ENCODE measurements around the gene KCTD16. TPM values are rescaled to one million over a fixed set of nuclear protein-coding genes. Genes with fewer than 3 reads are reported as not detected.

Gene KCTD16
- total RNA-seq, 1 experiment from 2014 or later = 0.29 TPM

DNA sequence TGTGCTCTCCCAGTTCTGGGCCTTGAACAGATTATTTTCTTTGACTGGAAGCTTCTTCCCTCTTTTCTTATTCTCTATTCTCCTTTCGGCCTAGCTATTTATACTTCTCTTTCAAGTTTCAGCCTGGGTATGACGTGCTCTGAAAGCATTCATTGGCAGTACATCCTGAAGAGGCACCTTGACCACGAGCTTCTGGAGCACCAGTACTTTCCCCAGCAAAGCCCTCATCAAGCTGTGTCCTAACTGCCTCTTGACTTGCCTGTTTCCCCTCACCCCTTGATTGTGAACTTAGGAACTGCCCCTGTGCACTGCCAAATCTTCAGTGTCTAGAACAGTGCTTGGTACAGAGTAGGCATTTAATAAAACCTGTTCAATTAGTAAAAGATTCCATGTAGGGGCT, 154.9 kb downstream of the KCTD16 start:
- Histone ChIP-seq H3K4me3 (ENCODE audit: low read depth, low read length) (no peak overlapping the region), H3K36me3 (ENCODE audit: control insufficient read depth, insufficient read depth, low read length) (no peaks in the 10 kb centered on the region), H3K9me3 (no peaks in the 10 kb centered on the region), H3K4me1 (no peaks in the 10 kb centered on the region), H3K27me3 (replicated peaks; ENCODE audit: control insufficient read depth, insufficient read depth, low read length) (no peaks in the 10 kb centered on the region)
- no TSS peak for BruUV-seq (replicated peaks)
- H3K4me1 Mint-ChIP-seq (ENCODE audit: low read depth, unreplicated experiment) = no peaks in the 10 kb centered on the region
- H3K27ac Mint-ChIP-seq (ENCODE audit: unreplicated experiment) = no peak overlapping the region
- H3K4me3 Mint-ChIP-seq (ENCODE audit: unreplicated experiment) = no peak overlapping the region
- intact Hi-C loops (cut with micrococcal nuclease; ENCODE audit: unreplicated experiment) = no loop called here
- ChIA-PET CTCF (no interaction called here), POLR2A (no interaction called here)
- DNase-seq = no peak
- no peaks in the 10 kb centered on the region for H3K27me3 Mint-ChIP-seq (ENCODE audit: insufficient read depth, unreplicated experiment)
- TF ChIP-seq, protein P1, sequence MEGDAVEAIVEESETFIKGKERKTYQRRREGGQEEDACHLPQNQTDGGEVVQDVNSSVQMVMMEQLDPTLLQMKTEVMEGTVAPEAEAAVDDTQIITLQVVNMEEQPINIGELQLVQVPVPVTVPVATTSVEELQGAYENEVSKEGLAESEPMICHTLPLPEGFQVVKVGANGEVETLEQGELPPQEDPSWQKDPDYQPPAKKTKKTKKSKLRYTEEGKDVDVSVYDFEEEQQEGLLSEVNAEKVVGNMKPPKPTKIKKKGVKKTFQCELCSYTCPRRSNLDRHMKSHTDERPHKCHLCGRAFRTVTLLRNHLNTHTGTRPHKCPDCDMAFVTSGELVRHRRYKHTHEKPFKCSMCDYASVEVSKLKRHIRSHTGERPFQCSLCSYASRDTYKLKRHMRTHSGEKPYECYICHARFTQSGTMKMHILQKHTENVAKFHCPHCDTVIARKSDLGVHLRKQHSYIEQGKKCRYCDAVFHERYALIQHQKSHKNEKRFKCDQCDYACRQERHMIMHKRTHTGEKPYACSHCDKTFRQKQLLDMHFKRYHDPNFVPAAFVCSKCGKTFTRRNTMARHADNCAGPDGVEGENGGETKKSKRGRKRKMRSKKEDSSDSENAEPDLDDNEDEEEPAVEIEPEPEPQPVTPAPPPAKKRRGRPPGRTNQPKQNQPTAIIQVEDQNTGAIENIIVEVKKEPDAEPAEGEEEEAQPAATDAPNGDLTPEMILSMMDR (IDR thresholded peaks at IDR 0.05; ENCODE audit: insufficient read depth in 1 of 2, low read depth in 1 of 2, low read length in 1 of 2, severe bottlenecking in 1 of 2, unreplicated experiment in 1 of 2) = no peak
- H3K9me3 Mint-ChIP-seq (ENCODE audit: unreplicated experiment) = no peaks in the 10 kb centered on the region
- no peaks in the 10 kb centered on the region for H3K36me3 Mint-ChIP-seq (ENCODE audit: insufficient read depth, unreplicated experiment)

DNA sequence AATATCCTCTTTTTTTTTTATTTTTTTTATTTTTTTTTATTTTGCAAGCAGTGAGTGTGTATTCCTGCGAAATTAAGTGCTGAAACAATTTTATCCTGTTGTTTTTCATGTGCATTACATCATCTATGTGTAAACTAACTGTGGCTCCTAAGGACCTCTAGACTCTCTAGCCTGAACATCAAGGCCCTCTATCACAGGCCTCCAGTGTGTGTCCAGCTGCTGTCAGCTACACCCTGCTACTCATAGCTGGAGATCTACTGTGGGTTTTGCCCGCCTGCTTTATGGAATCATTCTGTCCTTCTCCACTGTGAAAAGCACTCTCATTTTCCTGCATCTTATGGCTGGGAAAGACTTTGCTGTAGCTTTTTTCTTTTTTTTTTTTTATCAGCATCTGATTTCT, 157.8 kb downstream of the KCTD16 start:
- H3K4me3 ChIP-seq (ENCODE audit: low read depth, low read length) = no peak overlapping the region
- intact Hi-C loops (cut with micrococcal nuclease; ENCODE audit: unreplicated experiment) = no loop called here
- H3K9me3 Mint-ChIP-seq (ENCODE audit: unreplicated experiment) = no peaks in the 10 kb centered on the region
- H3K36me3 Mint-ChIP-seq (ENCODE audit: insufficient read depth, unreplicated experiment) = no peaks in the 10 kb centered on the region
- no peaks in the 10 kb centered on the region for H3K27me3 ChIP-seq (replicated peaks; ENCODE audit: control insufficient read depth, insufficient read depth, low read length)
- CTCF ChIA-PET = no interaction called here
- no peaks in the 10 kb centered on the region for H3K36me3 ChIP-seq (ENCODE audit: control insufficient read depth, insufficient read depth, low read length)
- H3K4me1 Mint-ChIP-seq (ENCODE audit: low read depth, unreplicated experiment) = no peaks in the 10 kb centered on the region
- no peak overlapping the region for H3K27ac Mint-ChIP-seq (ENCODE audit: unreplicated experiment)
- DNase-seq = no peak
- POLR2A ChIA-PET = no interaction called here
- no peaks in the 10 kb centered on the region for H3K9me3 ChIP-seq
- no peaks in the 10 kb centered on the region for H3K4me1 ChIP-seq
- no peak overlapping the region for H3K4me3 Mint-ChIP-seq (ENCODE audit: unreplicated experiment)
- TF ChIP-seq, protein P1 (IDR thresholded peaks at IDR 0.05; ENCODE audit: insufficient read depth in 1 of 2, low read depth in 1 of 2, low read length in 1 of 2, severe bottlenecking in 1 of 2, unreplicated experiment in 1 of 2) = no peak
- H3K27me3 Mint-ChIP-seq (ENCODE audit: insufficient read depth, unreplicated experiment) = no peaks in the 10 kb centered on the region
- no TSS peak for BruUV-seq (replicated peaks)

DNA sequence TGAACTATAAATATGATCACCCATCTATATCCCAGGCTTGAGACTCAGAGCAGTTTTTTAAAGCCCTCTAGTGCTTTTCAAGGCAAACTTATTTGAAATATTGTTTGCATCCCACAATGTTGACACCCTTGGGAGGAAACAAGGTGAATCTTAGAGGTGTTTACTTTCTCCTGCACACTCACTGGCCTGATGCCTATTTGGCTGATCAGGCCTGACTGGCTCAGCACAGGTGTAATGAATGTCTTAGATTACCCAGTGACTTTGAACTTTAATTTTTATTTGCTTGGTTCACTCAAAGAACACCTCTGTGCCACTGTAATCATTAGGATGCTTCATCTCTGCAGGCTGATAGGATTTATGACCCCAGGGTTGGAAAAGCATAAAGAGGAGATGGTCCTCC, 158.3 kb downstream of the KCTD16 start:
- Histone ChIP-seq H3K4me1 (no peaks in the 10 kb centered on the region), H3K36me3 (ENCODE audit: control insufficient read depth, insufficient read depth, low read length) (no peaks in the 10 kb centered on the region), H3K27me3 (replicated peaks; ENCODE audit: control insufficient read depth, insufficient read depth, low read length) (no peaks in the 10 kb centered on the region), H3K9me3 (no peaks in the 10 kb centered on the region), H3K4me3 (ENCODE audit: low read depth, low read length) (no peak overlapping the region)
- Mint-ChIP-seq H3K4me3 (ENCODE audit: unreplicated experiment) (no peak overlapping the region), H3K27me3 (ENCODE audit: insufficient read depth, unreplicated experiment) (no peaks in the 10 kb centered on the region), H3K4me1 (ENCODE audit: low read depth, unreplicated experiment) (no peaks in the 10 kb centered on the region), H3K9me3 (ENCODE audit: unreplicated experiment) (no peaks in the 10 kb centered on the region), H3K36me3 (ENCODE audit: insufficient read depth, unreplicated experiment) (no peaks in the 10 kb centered on the region), H3K27ac (ENCODE audit: unreplicated experiment) (no peak overlapping the region)
- no TSS peak for BruUV-seq (replicated peaks)
- ChIA-PET CTCF (no interaction called here), POLR2A (no interaction called here)
- intact Hi-C loops (cut with micrococcal nuclease; ENCODE audit: unreplicated experiment) = no loop called here
- no peak for DNase-seq
- TF ChIP-seq, protein P1 (IDR thresholded peaks at IDR 0.05; ENCODE audit: insufficient read depth in 1 of 2, low read depth in 1 of 2, low read length in 1 of 2, severe bottlenecking in 1 of 2, unreplicated experiment in 1 of 2) = no peak
